Activated CD8-positive, alpha-beta memory T cell treated with anti-CD3 and anti-CD28 coated beads for 4 hours (primary cell): ENCODE data around the gene ABCB7.
"Not testable (repeated sequence)": the region's sequence is repeated elsewhere in the genome, so short reads cannot be mapped to it uniquely, and the experiment has no call there.

Experiments used
- DNase-seq, 2 donors: peaks; one replicate each; pipeline ENCODE4 v3.0.0-alpha.2; 2020; ENCODE audit warnings: low read depth in 2 of 2

The ABCB7 gene

GRCh38 chrX:75096331-75096730, 59.8 kb downstream of the ABCB7 start:
- no peak for DNase-seq

GRCh38 chrX:75086731-75087195, 69.3 kb downstream of the ABCB7 start:
- no peak for DNase-seq

GRCh38 chrX:75084757-75085156, 71.3 kb downstream of the ABCB7 start:
- no peak for DNase-seq

GRCh38 chrX:75076429-75076828, 79.7 kb downstream of the ABCB7 start:
- DNase-seq = no peak

GRCh38 chrX:75074475-75074874, 81.6 kb downstream of the ABCB7 start:
- DNase-seq = no peak

- no peak for DNase-seq
These were observed 84.7 kb downstream of the ABCB7 start for GRCh38 chrX:75071334-75071733.

GRCh38 chrX:75067931-75068330, 88.2 kb downstream of the ABCB7 start:
- no peak for DNase-seq

GRCh38 chrX:75061701-75062100, 94.4 kb downstream of the ABCB7 start:
- no peak for DNase-seq

- no peak for DNase-seq
These were observed 105.0 kb downstream of the ABCB7 start for GRCh38 chrX:75051047-75051446.

- DNase-seq = no peak
These were observed 110.7 kb downstream of the ABCB7 start for GRCh38 chrX:75045369-75045768.

GRCh38 chrX:75044142-75044541, 111.9 kb downstream of the ABCB7 start:
- DNase-seq = not testable (repeated sequence)

- DNase-seq = no peak
These were observed 117.2 kb downstream of the ABCB7 start for GRCh38 chrX:75038925-75039324.
